HCT116 (cell line): ENCODE results near the gene EDEM3. TPM values are rescaled to one million over a fixed set of nuclear protein-coding genes. Genes with fewer than 3 reads are reported as not detected.

Source experiments
- ATAC-seq: fragments of 200-7000 bp; cut with Tn5 transposase; 2 replicates; pipeline ENCODE4 v1.9.1; 2020; ENCODE audit warnings: mild to moderate bottlenecking, moderate library complexity
- BruUV-seq: library from RNA; stranded (reverse); fragments of 400-500 nt; replicated peaks from 2 replicates; lab custom pipeline; 2021; lab: Mats Ljungman, UMichigan
- CTCF ChIA-PET: fragments of 300-600 bp; sonication (Branson Sonifier 250); formaldehyde crosslinking; loops from one replicate; lab custom pipeline; 2021; ENCODE audit warnings: antibody characterized with exemption; lab: Charles Lee
- POLR2A ChIA-PET: fragments of 300-600, 350-600 bp; sonication (Branson Sonifier 250); formaldehyde crosslinking; loops from one replicate; lab custom pipeline; 2021; ENCODE audit warnings: antibody characterized with exemption; lab: Charles Lee
- RAD21 ChIA-PET, 2 experiments: fragments of 300-600 bp; sonication (Branson Sonifier 250); formaldehyde crosslinking; loops; one replicate each; lab custom pipeline; 2023; ENCODE audit warnings: low total read pairs in 2 of 2; ENCODE audit not compliant: uncharacterized antibody in 2 of 2, unreplicated experiment in 2 of 2, low non-redundant PET in 1 of 2; lab: Charles Lee
- DNase-seq: peaks from one replicate; pipeline ENCODE4 v3.0.0-alpha.2; 2010; ENCODE audit warnings: low read depth, low spot score
- H2AFZ ChIP-seq: fragments of 200-600 bp; shearing (Covaris generic), sonication (generic); 2 replicates; pipeline ENCODE4 v1.6.1; 2017; ENCODE audit warnings: low read depth, mixed run types, mixed read lengths, antibody characterized with exemption, low read length; ENCODE audit not compliant: poor library complexity, severe bottlenecking
- H3K27ac ChIP-seq: 2 replicates; pipeline ENCODE4 v1.5.1; 2012; ENCODE audit warnings: low read depth, low read length
- H3K27me3 ChIP-seq: fragments of 200-600 bp; sonication (generic); 2 replicates; pipeline ENCODE4 v1.6.1; 2016; ENCODE audit warnings: mixed run types, low read length, mixed read lengths; ENCODE audit not compliant: insufficient read depth
- H3K36me3 ChIP-seq, 2 experiments: fragments of 200-500 bp in 1 of 2; fragments of 200-600 bp in 1 of 2; sonication (Bioruptor generic) in 1 of 2; sonication (generic) in 1 of 2; 2 replicates each; pipeline versions ENCODE4 v1.5.1 to v1.6.1; 2014 to 2016; ENCODE audit warnings: low read length in 2 of 2, inconsistent platforms in 1 of 2, mixed read lengths in 1 of 2, mixed run types in 1 of 2; ENCODE audit not compliant: insufficient read depth in 2 of 2, control insufficient read depth in 1 of 2
- H3K4me1 ChIP-seq, 2 experiments: fragments of 200-600 bp in 1 of 2; sonication (generic) in 1 of 2; 2 replicates each; pipeline versions ENCODE4 v1.5.1 to v1.6.1; 2012 to 2017; ENCODE audit warnings: low read length in 2 of 2, inconsistent platforms in 1 of 2, mild to moderate bottlenecking in 1 of 2, mixed read lengths in 1 of 2, mixed run types in 1 of 2, moderate library complexity in 1 of 2; ENCODE audit not compliant: insufficient read depth in 2 of 2, control insufficient read depth in 1 of 2
- H3K4me2 ChIP-seq: fragments of 200-600 bp; sonication (generic); 2 replicates; pipeline ENCODE4 v1.6.1; 2017; ENCODE audit warnings: mixed run types, low read length, mixed read lengths
- H3K4me3 ChIP-seq, 2 experiments: fragments of 200-600 bp in 1 of 2; sonication (generic) in 1 of 2; replicated peaks in 1 of 2; 2 replicates each; pipeline ENCODE4 v1.5.1; 2011 to 2016; ENCODE audit warnings: low read length in 2 of 2, control low read depth in 1 of 2, low read depth in 1 of 2, mild to moderate bottlenecking in 1 of 2, mixed read lengths in 1 of 2, mixed run types in 1 of 2
- H3K79me2 ChIP-seq: fragments of 200-600 bp; sonication (generic); 2 replicates; pipeline ENCODE4 v1.6.1; 2017; ENCODE audit warnings: mild to moderate bottlenecking, mixed run types, low read length, moderate library complexity, mixed read lengths; ENCODE audit not compliant: insufficient read depth
- H3K9ac ChIP-seq: fragments of 200-600 bp; sonication (generic); 2 replicates; pipeline ENCODE4 v1.6.1; 2016; ENCODE audit warnings: low read length, mixed read lengths
- H3K9me2 ChIP-seq: fragments of 200-600 bp; sonication (generic), shearing (Covaris generic); 2 replicates; pipeline ENCODE4 v1.6.1; 2017; ENCODE audit warnings: mixed run types, mild to moderate bottlenecking, moderate library complexity; ENCODE audit not compliant: insufficient read depth
- H3K9me3 ChIP-seq, 2 experiments: fragments of 200-500 bp in 1 of 2; fragments of 200-600 bp in 1 of 2; sonication (Bioruptor generic) in 1 of 2; sonication (generic) in 1 of 2; 2 replicates each; pipeline ENCODE4 v1.6.1; 2014 to 2017; ENCODE audit warnings: low read length in 2 of 2, mixed read lengths in 2 of 2, inconsistent platforms in 1 of 2, low read depth in 1 of 2, mild to moderate bottlenecking in 1 of 2, mixed run types in 1 of 2, moderate library complexity in 1 of 2; ENCODE audit not compliant: control insufficient read depth in 1 of 2, insufficient read depth in 1 of 2
- H4K20me1 ChIP-seq: fragments of 200-600 bp; sonication (generic), shearing (Covaris generic); 2 replicates; pipeline ENCODE4 v1.6.1; 2017; ENCODE audit warnings: mixed run types, mild to moderate bottlenecking, moderate library complexity; ENCODE audit not compliant: insufficient read depth
- ATF3 ChIP-seq: IDR thresholded peaks from 2 replicates; pipeline ENCODE4 v1.6.1; 2012
- CBX3 ChIP-seq: IDR thresholded peaks from 2 replicates; pipeline ENCODE4 v1.6.1; 2012; ENCODE audit warnings: low read depth
- CTCF ChIP-seq, 3 experiments: fragments of 200-600 bp in 1 of 3; sonication (generic) in 1 of 3; IDR thresholded peaks in 2 of 3; conservative IDR thresholded peaks in 1 of 3; 2 replicates each; pipeline ENCODE4 v1.5.1; 2012 to 2017; ENCODE audit warnings: low read depth in 2 of 3, low read length in 2 of 3, antibody characterized with exemption in 1 of 3, borderline replicate concordance in 1 of 3, control low read depth in 1 of 3, mild to moderate bottlenecking in 1 of 3, mixed read lengths in 1 of 3, mixed run types in 1 of 3, moderate library complexity in 1 of 3; ENCODE audit not compliant: insufficient read depth in 1 of 3
- ELF1 ChIP-seq: IDR thresholded peaks from 2 replicates; pipeline ENCODE4 v1.6.1; 2012; ENCODE audit warnings: low read depth, borderline replicate concordance
- EZH2phosphoT487 ChIP-seq: fragments of 200-600 bp; IDR thresholded peaks from 2 replicates; pipeline ENCODE4 v1.6.1; 2018; ENCODE audit warnings: antibody characterized with exemption, borderline replicate concordance
- JUND ChIP-seq: IDR thresholded peaks from 2 replicates; pipeline ENCODE4 v1.6.1; 2012
- MAX ChIP-seq: IDR thresholded peaks from 2 replicates; pipeline ENCODE4 v1.6.1; 2012
- POLR2A ChIP-seq: IDR thresholded peaks from 2 replicates; pipeline ENCODE4 v1.7.0; 2011; ENCODE audit warnings: borderline replicate concordance; ENCODE audit not compliant: insufficient read depth, insufficient read length; ENCODE audit errors: extremely low read depth
- POLR2AphosphoS5 ChIP-seq: IDR thresholded peaks from 2 replicates; pipeline ENCODE4 v1.6.1; 2011; ENCODE audit warnings: mild to moderate bottlenecking, low read depth, low read length, moderate library complexity
- RAD21 ChIP-seq: IDR thresholded peaks from 2 replicates; pipeline ENCODE4 v1.6.1; 2012; ENCODE audit warnings: low read depth, mild to moderate bottlenecking
- REST ChIP-seq: IDR thresholded peaks from 2 replicates; pipeline ENCODE4 v1.6.1; 2012; ENCODE audit warnings: low read depth
- TCF7L2 ChIP-seq: IDR thresholded peaks from 2 replicates; pipeline ENCODE4 v1.7.0; 2011; ENCODE audit warnings: borderline replicate concordance, inconsistent platforms; ENCODE audit not compliant: insufficient read depth, insufficient read length; ENCODE audit errors: extremely low read depth
- YY1 ChIP-seq: IDR thresholded peaks from 2 replicates; pipeline ENCODE4 v1.6.1; 2011; ENCODE audit warnings: low read length, low read depth, moderate library complexity, mild to moderate bottlenecking; ENCODE audit not compliant: insufficient replicate concordance; ENCODE audit errors: extremely low read depth
- ZNF274 ChIP-seq: fragments of 200-500 bp; sonication (Bioruptor generic); IDR thresholded peaks from 2 replicates; pipeline ENCODE4 v1.6.1; 2014; ENCODE audit warnings: mild to moderate bottlenecking, low read depth, low read length, inconsistent platforms
- intact Hi-C: fragments of 100-400 bp; cut with micrococcal nuclease; formaldehyde crosslinking; loops from 2 replicates; pipeline ENCODE4 v1.10.0; 2022
- total RNA-seq: library from RNA; stranded (reverse); gene quantifications from one replicate; pipeline ENCODE4 v1.2.1, GENCODE V29; 2021; ENCODE audit not compliant: unreplicated experiment

The EDEM3 gene
- total RNA-seq, 1 experiment from 2014 or later = 14.9 TPM

- CTCF ChIA-PET = no interaction called here
- ATAC-seq = no peak
Measured at GRCh38 chr1:184773762-184774320, 19.2 kb upstream of the EDEM3 start.

More at GRCh38 chr1:184773762-184774320, 19.2 kb upstream of the EDEM3 start:
- ChIA-PET POLR2A (no interaction called here), RAD21 (no interaction called here)
- Histone ChIP-seq H4K20me1 (no peaks in the 10 kb centered on the region), H3K4me2 (no peak overlapping the region), H3K27ac (no peak overlapping the region), H3K4me1 (no peaks in the 10 kb centered on the region), H3K9me2 (no peaks in the 10 kb centered on the region), H3K36me3 (no peaks in the 10 kb centered on the region), H3K9ac (no peak overlapping the region), H3K4me3 (no peak overlapping the region), H3K9me3 (no peaks in the 10 kb centered on the region), H3K79me2 (no peaks in the 10 kb centered on the region), H2AFZ (no peak overlapping the region), H3K27me3 (no peaks in the 10 kb centered on the region)
- TF ChIP-seq TCF7L2 (no peak), EZH2phosphoT487 (no peak), JUND (no peak), ELF1 (no peak), ATF3 (no peak), CBX3 (no peak), POLR2A (no peak), ZNF274 (no peak), REST (no peak), CTCF (IDR thresholded peaks at IDR 0.05 in 2 of 3, conservative IDR thresholded peaks at IDR 0.05 in 1 of 3; ENCODE audit: borderline replicate concordance in 1 of 3, insufficient read depth in 1 of 3, low read depth in 2 of 3, low read length in 2 of 3) (no peak), POLR2AphosphoS5 (no peak), MAX (no peak), YY1 (no peak), RAD21 (no peak)
- no TSS peak for BruUV-seq
- DNase-seq = no peak
- intact Hi-C loops = no loop called here
